Measurements from ENCODE around the gene LRRC53. TPM values are rescaled to one million over a fixed set of nuclear protein-coding genes. Genes with fewer than 3 reads are reported as not detected.

Gene LRRC53
- total and polyA plus RNA-seq, 2 experiments from 2014 or later: 0.09 to 0.16 TPM

GRCh38 chr1:74427681-74428080, 84.7 kb downstream of the LRRC53 start:
- no peaks in the 10 kb centered on the region for H3K36me3 ChIP-seq

GRCh38 chr1:74426208-74426937, 86.0 kb downstream of the LRRC53 start:
- Histone ChIP-seq H3K4me1 (ENCODE audit: low read depth) (peaks cover 55% of the 10 kb centered on the region), H3K36me3 (no peaks in the 10 kb centered on the region), H3K27me3 (no peaks in the 10 kb centered on the region), H3K27ac (peak overlapping the region; percentile 81), H3K9me3 (ENCODE audit: low read depth) (no peaks in the 10 kb centered on the region), H3K4me3 (no peak overlapping the region)
- DNase-seq (ENCODE audit: low read depth in 1 of 2, low spot score in 1 of 2): peak; percentile 0 to 53
- no peak for TF ChIP-seq CTCF (IDR thresholded peaks at IDR 0.05; ENCODE audit: low read depth, low read length)

More at GRCh38 chr1:74427681-74428080, 84.7 kb downstream of the LRRC53 start:
- Histone ChIP-seq H3K4me1 (ENCODE audit: low read depth) (peaks cover 50% of the 10 kb centered on the region), H3K4me3 (no peak overlapping the region), H3K27me3 (no peaks in the 10 kb centered on the region), H3K9me3 (ENCODE audit: low read depth) (no peaks in the 10 kb centered on the region), H3K27ac (peak overlapping the region; percentile 81)
- TF ChIP-seq CTCF (IDR thresholded peaks at IDR 0.05; ENCODE audit: low read depth, low read length): no peak
- no peak for DNase-seq (ENCODE audit: low read depth in 1 of 2, low spot score in 1 of 2)

- Histone ChIP-seq H3K4me3 (no peak overlapping the region), H3K36me3 (no peaks in the 10 kb centered on the region), H3K27me3 (no peaks in the 10 kb centered on the region), H3K4me1 (ENCODE audit: low read depth) (peaks cover 58% of the 10 kb centered on the region), H3K27ac (peak overlapping the region; percentile 81), H3K9me3 (ENCODE audit: low read depth) (no peaks in the 10 kb centered on the region)
- TF ChIP-seq CTCF (IDR thresholded peaks at IDR 0.05; ENCODE audit: low read depth, low read length): no peak
- no peak for DNase-seq (ENCODE audit: low read depth in 1 of 2, low spot score in 1 of 2)
Observed at GRCh38 chr1:74425676-74426075, 86.7 kb downstream of the LRRC53 start.

GRCh38 chr1:74423471-74423870, 88.9 kb downstream of the LRRC53 start:
- DNase-seq (ENCODE audit: low read depth in 1 of 2, low spot score in 1 of 2): no peak
- H3K36me3 ChIP-seq: no peaks in the 10 kb centered on the region
- no peaks in the 10 kb centered on the region for H3K9me3 ChIP-seq (ENCODE audit: low read depth)
- no peaks in the 10 kb centered on the region for H3K27me3 ChIP-seq
- no peak overlapping the region for H3K27ac ChIP-seq
- H3K4me3 ChIP-seq: no peak overlapping the region
- no peak for TF ChIP-seq CTCF (IDR thresholded peaks at IDR 0.05; ENCODE audit: low read depth, low read length)
- peaks cover 66% of the 10 kb centered on the region for H3K4me1 ChIP-seq (ENCODE audit: low read depth)

GRCh38 chr1:74422421-74423292, 89.8 kb downstream of the LRRC53 start:
- Histone ChIP-seq H3K4me1 (ENCODE audit: low read depth) (peaks cover 65% of the 10 kb centered on the region), H3K4me3 (no peak overlapping the region), H3K36me3 (no peaks in the 10 kb centered on the region), H3K27me3 (no peaks in the 10 kb centered on the region), H3K27ac (no peak overlapping the region), H3K9me3 (ENCODE audit: low read depth) (no peaks in the 10 kb centered on the region)
- DNase-seq (ENCODE audit: low read depth in 1 of 2, low spot score in 1 of 2): peak in 1 of 2 donors; percentile 75
- TF ChIP-seq CTCF (IDR thresholded peaks at IDR 0.05; ENCODE audit: low read depth, low read length): no peak

All from cardiac muscle cell (in vitro differentiated cells and primary cell).